VCaP (cell line): ENCODE measurements around the gene TBC1D17.

Experiments used
- H3K27ac ChIP-seq: fragments of 450-650 bp; 2 replicates; pipeline ENCODE4 v1.5.1; 2017
- CTCF ChIP-seq: fragments of 450-650 bp; conservative IDR thresholded peaks from 2 replicates; pipeline ENCODE4 v1.5.1; 2017; ENCODE audit warnings: mild to moderate bottlenecking, moderate library complexity

TBC1D17 gene

DNA sequence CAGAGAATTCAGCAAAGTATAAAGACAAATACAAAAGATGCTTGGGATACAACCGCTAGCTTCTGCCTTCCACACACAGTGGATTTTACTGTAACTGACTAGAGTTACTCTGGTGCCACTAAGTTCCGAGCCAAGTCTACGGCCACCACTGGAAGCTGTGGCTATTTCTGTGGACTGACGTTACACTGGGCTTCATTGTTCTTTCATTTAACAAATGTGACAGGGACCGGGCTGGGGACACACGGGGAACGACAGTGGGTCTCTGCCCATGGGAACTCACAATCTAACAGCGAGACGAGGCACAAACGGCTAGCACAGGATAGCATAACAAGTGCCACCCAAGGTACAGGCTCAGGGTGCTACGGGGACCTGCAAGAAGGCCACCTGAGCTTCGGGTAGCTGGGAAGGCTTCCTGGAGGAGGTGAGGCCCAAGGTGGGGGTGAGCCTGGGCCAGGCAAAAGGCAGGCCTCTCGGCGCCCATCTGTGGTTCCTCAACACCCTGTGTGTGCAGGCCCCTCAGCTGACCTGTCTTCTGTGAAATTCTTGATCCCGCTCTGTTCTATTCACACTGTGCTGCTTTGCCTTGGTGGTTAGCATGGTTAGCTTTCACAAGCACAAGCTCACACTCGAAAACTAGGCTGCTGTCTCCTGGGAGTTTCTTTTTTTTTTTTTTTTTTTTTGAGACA is 29.5 kb downstream of the TBC1D17 start:
- H3K27ac ChIP-seq: no peak overlapping the region
- TF ChIP-seq CTCF: no peak

DNA sequence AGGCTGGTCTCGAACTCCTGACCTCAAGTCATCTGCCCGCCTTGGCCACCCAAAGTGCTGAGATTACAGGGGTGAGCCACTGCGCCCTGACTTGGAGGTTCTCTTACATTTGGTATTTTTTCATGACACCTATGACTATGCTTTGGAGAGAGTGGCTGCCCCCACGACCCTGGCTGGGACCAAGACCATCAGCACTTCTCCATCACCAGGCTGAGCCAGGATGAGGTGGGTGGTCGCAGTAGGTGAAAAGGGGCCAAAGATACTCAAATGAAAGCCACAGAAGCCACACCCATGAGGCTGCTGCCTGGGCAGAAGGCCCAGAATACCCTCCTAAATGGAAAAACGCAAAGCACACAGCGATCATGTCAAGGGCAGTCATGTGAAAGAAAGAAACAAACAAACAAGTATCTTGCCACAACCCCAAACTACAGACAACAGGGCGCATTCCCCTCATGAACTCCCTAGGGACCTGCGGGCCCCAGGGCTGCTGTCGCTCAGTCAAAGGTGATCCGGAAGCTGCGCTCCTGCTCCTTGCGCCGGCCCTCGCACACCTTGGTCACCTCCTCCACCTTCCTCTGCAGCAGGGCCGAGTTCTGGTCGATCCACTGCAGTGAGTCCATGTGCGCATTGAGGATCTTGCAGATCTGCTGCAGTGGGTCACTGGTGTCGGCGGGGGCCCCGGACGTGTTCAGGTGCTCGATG is 30.4 kb downstream of the TBC1D17 start:
- no peak for TF ChIP-seq CTCF
- no peak overlapping the region for H3K27ac ChIP-seq

DNA sequence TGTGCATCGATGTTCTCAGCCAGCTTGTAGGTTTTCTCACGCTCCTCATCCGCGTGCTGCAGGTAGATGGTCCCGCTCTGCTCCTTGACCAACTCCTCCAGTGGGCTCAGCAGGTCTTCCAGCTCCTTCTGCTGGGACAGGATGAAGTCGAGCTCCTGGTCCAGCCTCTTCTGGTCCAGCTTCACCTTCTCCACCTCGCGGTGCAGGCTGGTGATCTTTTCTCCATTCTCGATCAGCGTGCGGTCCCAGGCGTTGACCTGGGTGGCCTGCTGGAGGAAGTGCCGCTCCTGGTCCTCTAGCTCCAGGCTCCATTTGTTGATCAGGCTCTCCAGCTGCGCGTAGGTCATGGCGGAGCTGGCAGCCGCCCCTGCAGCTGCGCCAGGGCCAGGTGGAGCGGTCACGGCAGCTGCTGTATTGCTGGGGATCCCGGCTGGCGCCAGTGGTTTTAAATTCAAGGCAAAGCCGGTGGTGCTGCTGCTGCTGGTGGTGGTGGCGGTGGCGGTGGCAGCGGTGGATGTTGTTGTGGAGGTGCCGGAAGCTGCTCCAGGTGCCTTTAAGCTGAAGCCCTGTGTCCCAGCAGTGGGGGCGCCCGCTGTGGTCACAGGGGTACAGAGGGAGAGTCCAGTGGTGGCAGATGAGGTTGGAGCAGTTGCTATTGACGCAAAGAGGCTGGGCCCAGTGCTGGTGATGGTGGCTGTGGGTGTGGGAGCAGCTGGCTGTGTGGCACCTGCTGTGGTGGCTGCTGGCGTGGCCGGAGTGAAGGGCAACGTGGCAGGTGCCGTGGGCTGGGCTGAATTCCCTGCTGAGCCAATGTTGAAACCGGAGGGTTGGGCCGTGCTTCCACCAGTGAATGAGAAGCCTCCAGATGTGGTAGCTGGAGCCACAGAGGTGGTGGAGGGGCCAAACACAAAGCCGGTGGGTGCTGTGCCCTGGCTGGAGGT is 31.2 kb downstream of the TBC1D17 start:
- H3K27ac ChIP-seq: no peak overlapping the region
- TF ChIP-seq CTCF: no peak

GRCh38 chr19:49910179-49910578 is 32.7 kb downstream of the TBC1D17 start:
- H3K27ac ChIP-seq: no peak overlapping the region
- TF ChIP-seq CTCF: no peak

- no peak overlapping the region for H3K27ac ChIP-seq
- no peak for TF ChIP-seq CTCF
Observed at GRCh38 chr19:49911381-49912145, 34.1 kb downstream of the TBC1D17 start.

DNA sequence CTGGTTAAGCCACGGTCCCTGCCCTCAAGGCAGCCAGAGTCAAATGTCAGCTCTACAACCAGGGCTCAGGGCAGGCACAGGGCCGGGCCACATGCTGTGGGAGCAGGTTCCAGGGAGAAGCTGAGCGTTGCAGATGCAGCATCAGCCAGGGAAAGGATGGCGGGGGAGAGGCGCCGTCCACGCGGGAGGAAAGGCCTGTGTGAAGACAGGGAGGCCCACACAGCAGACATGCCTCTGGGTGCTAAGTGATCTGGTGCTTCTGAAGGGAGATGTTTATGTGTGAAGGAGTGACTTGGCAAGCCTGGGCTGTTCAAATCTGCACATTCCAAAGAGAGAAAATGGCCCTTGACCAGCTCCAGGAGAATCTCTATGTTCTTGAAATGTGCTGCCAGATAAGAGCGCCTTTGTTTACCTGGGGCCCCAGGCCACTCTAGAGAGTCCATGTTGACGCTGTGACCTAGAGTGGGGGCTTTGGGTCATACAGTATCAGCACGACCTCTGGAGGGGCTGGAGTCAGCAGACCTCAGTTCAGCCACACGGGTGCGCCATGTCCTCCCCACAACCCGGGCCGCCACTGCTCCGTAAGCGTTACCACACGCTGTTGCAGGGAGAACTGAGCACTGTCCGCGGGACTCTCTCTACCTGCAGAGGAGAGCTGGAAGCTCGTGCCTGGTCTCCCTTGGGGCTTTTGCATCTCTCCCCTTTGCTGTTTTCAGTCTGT is 35.6 kb downstream of the TBC1D17 start:
- no peak overlapping the region for H3K27ac ChIP-seq
- no peak for TF ChIP-seq CTCF
